Endothelial cell of umbilical vein (primary cell): ENCODE data around the gene PTPN13. TPM values are rescaled to one million over a fixed set of nuclear protein-coding genes. Genes with fewer than 3 reads are reported as not detected.

Source experiments
- BruUV-seq: library from RNA; stranded (reverse); fragments of 400-500 nt; replicated peaks from 2 replicates; lab custom pipeline; 2021; lab: Mats Ljungman, UMichigan
- CTCF ChIA-PET: fragments of 300-600, 350-600 bp; sonication (Branson Sonifier 250); formaldehyde crosslinking; loops from one replicate; lab custom pipeline; 2021; ENCODE audit warnings: antibody characterized with exemption, inconsistent platforms; lab: Charles Lee
- POLR2A ChIA-PET: fragments of 300-600, 350-600 bp; sonication (Branson Sonifier 250); formaldehyde crosslinking; loops from one replicate; lab custom pipeline; 2021; ENCODE audit warnings: antibody characterized with exemption, inconsistent platforms; lab: Charles Lee
- DNase-seq: peaks from one replicate; pipeline ENCODE4 v3.0.0-alpha.2; 2011; ENCODE audit warnings: low read depth, low spot score
- FAIRE-seq: peaks from 2 replicates; lab custom pipeline; 2011; peaks lifted over from hg19 to GRCh38; lab: Jason Lieb, UNC
- H2AFZ ChIP-seq: 2 replicates; pipeline ENCODE4 v1.6.0; 2012; ENCODE audit warnings: low read depth, low read length, control low read depth, inconsistent platforms
- H3K27ac ChIP-seq: 2 replicates; pipeline ENCODE4 v1.5.1; 2011; ENCODE audit warnings: low read depth, mild to moderate bottlenecking, control low read depth, low read length, moderate library complexity; ENCODE audit not compliant: insufficient read depth
- H3K27me3 ChIP-seq, 2 experiments: 2 replicates each; pipeline versions ENCODE4 v1.6.0 to v1.6.1; 2011; ENCODE audit warnings: low read length in 2 of 2, mixed read lengths in 1 of 2; ENCODE audit not compliant: control insufficient read depth in 2 of 2, insufficient read depth in 2 of 2
- H3K36me3 ChIP-seq, 2 experiments: 2 replicates in 1 of 2; 3 replicates in 1 of 2; pipeline ENCODE4 v1.5.1; 2011; ENCODE audit warnings: low read length in 2 of 2, mild to moderate bottlenecking in 1 of 2, moderate library complexity in 1 of 2; ENCODE audit not compliant: control insufficient read depth in 2 of 2, insufficient read depth in 2 of 2; ENCODE audit errors: extremely low read depth in 1 of 2
- H3K4me1 ChIP-seq: 3 replicates; pipeline ENCODE4 v1.5.1; 2011; ENCODE audit warnings: mild to moderate bottlenecking, low read length; ENCODE audit not compliant: control insufficient read depth, insufficient read depth; ENCODE audit errors: extremely low read depth
- H3K4me2 ChIP-seq: 2 replicates; pipeline ENCODE4 v1.6.1; 2011; ENCODE audit warnings: low read length, control low read depth, mixed read lengths; ENCODE audit not compliant: insufficient read depth
- H3K4me3 ChIP-seq, 3 experiments: fragments of 200-600 bp in 1 of 3; sonication (generic), shearing (Covaris generic) in 1 of 3; replicated peaks in 1 of 3; 2 replicates each; pipeline ENCODE4 v1.5.1; 2011 to 2016; ENCODE audit warnings: control low read depth in 3 of 3, low read length in 3 of 3, mild to moderate bottlenecking in 2 of 3, inconsistent platforms in 1 of 3, low read depth in 1 of 3, moderate library complexity in 1 of 3; ENCODE audit not compliant: insufficient read depth in 1 of 3
- H3K79me2 ChIP-seq: 2 replicates; pipeline ENCODE4 v1.6.0; 2012; ENCODE audit warnings: low read length, inconsistent platforms; ENCODE audit not compliant: control insufficient read depth, insufficient read depth
- H3K9ac ChIP-seq: replicated peaks from 2 replicates; pipeline ENCODE3; 2011; ENCODE audit warnings: low read length, control low read depth; ENCODE audit not compliant: insufficient read depth; ENCODE audit errors: extremely low read depth
- H3K9me1 ChIP-seq: replicated peaks from 3 replicates; pipeline ENCODE4 v1.6.0; 2011; ENCODE audit warnings: mild to moderate bottlenecking, low read length; ENCODE audit not compliant: control insufficient read depth, insufficient read depth; ENCODE audit errors: extremely low read depth
- H3K9me3 ChIP-seq: replicated peaks from 2 replicates; pipeline ENCODE4 v1.5.1; 2012; ENCODE audit warnings: low read length, inconsistent platforms; ENCODE audit not compliant: control insufficient read depth, insufficient read depth
- H4K20me1 ChIP-seq: replicated peaks from 2 replicates; pipeline ENCODE3; 2011; ENCODE audit warnings: mild to moderate bottlenecking, low read length; ENCODE audit not compliant: control insufficient read depth, insufficient read depth; ENCODE audit errors: extremely low read depth
- EZH2 ChIP-seq: IDR thresholded peaks from 2 replicates; pipeline ENCODE4 v1.6.1; 2012; ENCODE audit warnings: borderline replicate concordance, low read depth, mild to moderate bottlenecking, moderate library complexity, low read length, inconsistent platforms; ENCODE audit not compliant: severe bottlenecking
- FOS ChIP-seq: IDR thresholded peaks from 2 replicates; pipeline ENCODE4 v1.6.1; 2011; ENCODE audit warnings: mild to moderate bottlenecking, low read length, moderate library complexity, borderline replicate concordance; ENCODE audit not compliant: insufficient read depth
- GATA2 ChIP-seq: IDR thresholded peaks from 2 replicates; pipeline ENCODE4 v1.7.0; 2011; ENCODE audit warnings: low read depth, mild to moderate bottlenecking, moderate library complexity, mixed read lengths, low read length; ENCODE audit not compliant: insufficient read length, insufficient read depth
- MYC ChIP-seq: IDR thresholded peaks from one replicate; pipeline ENCODE4 v1.6.1; 2011; ENCODE audit warnings: mild to moderate bottlenecking, low read depth, low read length
- POLR2A ChIP-seq: IDR thresholded peaks from 2 replicates; pipeline ENCODE4 v1.6.1; 2012; ENCODE audit warnings: low read depth, mild to moderate bottlenecking, control low read depth, low read length
- POLR2AphosphoS5 ChIP-seq: IDR thresholded peaks from 2 replicates; pipeline ENCODE4 v1.6.1; 2012; ENCODE audit warnings: low read depth, mild to moderate bottlenecking, control low read depth, low read length, moderate library complexity; ENCODE audit not compliant: insufficient read depth
- dilution Hi-C: fragments of 300-500 bp; cut with MboI; formaldehyde crosslinking; loops from one replicate; pipeline ENCODE4 v1.15.0; 2019; ENCODE audit warnings: low sequenced_read_pairs; ENCODE audit not compliant: extremely low pct_ligation_motif_present
- intact Hi-C: fragments of 100-400 bp; cut with micrococcal nuclease; formaldehyde crosslinking; loops from one replicate; pipeline ENCODE4 v1.10.0; 2022
- polyA plus RNA-seq, 4 experiments: library from polyadenylated mRNA; depleted of rRNA in 3 of 4; stranded (reverse) in 3 of 4; unstranded in 1 of 4; fragments of >200 nt; gene quantifications; 2 replicates each; pipeline versions ENCODE4 v1.2.1 to v1.2.3, GENCODE V29; 2011 to 2012; ENCODE audit warnings: missing spikeins in 1 of 4
- total RNA-seq: library from RNA; stranded (reverse); gene quantifications from 2 replicates; pipeline ENCODE4 v1.2.3, GENCODE V29; 2021
- TF ChIP-seq, protein P1 (sequence below), 2 donors: IDR thresholded peaks; 1 replicate in 1 of 2; 2 replicates in 1 of 2; pipeline ENCODE4 v1.5.1; 2011; ENCODE audit warnings: low read length in 2 of 2, mild to moderate bottlenecking in 2 of 2, moderate library complexity in 2 of 2, control low read depth in 1 of 2, inconsistent platforms in 1 of 2, low read depth in 1 of 2; ENCODE audit not compliant: insufficient read depth in 1 of 2; ENCODE audit errors: extremely low read depth in 1 of 2
- TF ChIP-seq, protein P2 (sequence below): IDR thresholded peaks from 2 replicates; pipeline ENCODE4 v1.6.1; 2011; ENCODE audit not compliant: insufficient read depth, insufficient read length

PTPN13 gene
- total and polyA plus RNA-seq, 2 donors (not counting 3 experiments of a cell fraction or from before 2014, with no cell fraction given) = 0.69 to 2.9 TPM

DNA sequence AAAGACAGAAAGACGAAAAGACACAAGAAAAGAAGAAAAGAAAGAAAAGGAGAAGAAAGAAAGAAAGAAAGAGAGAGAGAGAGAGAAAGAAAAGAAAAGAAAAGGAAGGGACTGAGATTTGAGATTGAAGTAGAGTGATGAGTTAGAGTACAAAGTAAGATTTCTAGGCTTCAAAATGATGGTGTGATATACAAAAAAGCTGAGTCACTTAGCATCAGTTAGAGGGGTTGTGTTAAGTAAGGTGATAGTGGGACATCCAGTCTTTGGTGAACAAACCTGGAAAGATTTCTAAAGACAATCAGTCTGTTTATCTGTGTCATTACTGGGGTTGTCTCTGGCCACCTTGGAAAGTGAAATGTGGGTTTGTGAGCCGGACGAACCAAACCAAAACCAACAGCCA, 241.6 kb downstream of the PTPN13 start:
- Histone ChIP-seq H3K27ac (no peak overlapping the region), H4K20me1 (no peaks in the 10 kb centered on the region), H3K27me3 (no peaks in the 10 kb centered on the region), H3K9me3 (no peaks in the 10 kb centered on the region), H3K36me3 (no peaks in the 10 kb centered on the region), H3K4me1 (no peaks in the 10 kb centered on the region), H2AFZ (no peak overlapping the region), H3K9me1 (no peaks in the 10 kb centered on the region), H3K4me2 (no peak overlapping the region), H3K79me2 (no peaks in the 10 kb centered on the region), H3K4me3 (no peak overlapping the region), H3K9ac (no peak overlapping the region)
- intact Hi-C loops (no loop called here), dilution Hi-C loops (no loop called here)
- DNase-seq = no peak
- TF ChIP-seq POLR2A (no peak), GATA2 (no peak), MYC (no peak), EZH2 (no peak), POLR2AphosphoS5 (no peak), FOS (no peak)
- TF ChIP-seq, protein P1, sequence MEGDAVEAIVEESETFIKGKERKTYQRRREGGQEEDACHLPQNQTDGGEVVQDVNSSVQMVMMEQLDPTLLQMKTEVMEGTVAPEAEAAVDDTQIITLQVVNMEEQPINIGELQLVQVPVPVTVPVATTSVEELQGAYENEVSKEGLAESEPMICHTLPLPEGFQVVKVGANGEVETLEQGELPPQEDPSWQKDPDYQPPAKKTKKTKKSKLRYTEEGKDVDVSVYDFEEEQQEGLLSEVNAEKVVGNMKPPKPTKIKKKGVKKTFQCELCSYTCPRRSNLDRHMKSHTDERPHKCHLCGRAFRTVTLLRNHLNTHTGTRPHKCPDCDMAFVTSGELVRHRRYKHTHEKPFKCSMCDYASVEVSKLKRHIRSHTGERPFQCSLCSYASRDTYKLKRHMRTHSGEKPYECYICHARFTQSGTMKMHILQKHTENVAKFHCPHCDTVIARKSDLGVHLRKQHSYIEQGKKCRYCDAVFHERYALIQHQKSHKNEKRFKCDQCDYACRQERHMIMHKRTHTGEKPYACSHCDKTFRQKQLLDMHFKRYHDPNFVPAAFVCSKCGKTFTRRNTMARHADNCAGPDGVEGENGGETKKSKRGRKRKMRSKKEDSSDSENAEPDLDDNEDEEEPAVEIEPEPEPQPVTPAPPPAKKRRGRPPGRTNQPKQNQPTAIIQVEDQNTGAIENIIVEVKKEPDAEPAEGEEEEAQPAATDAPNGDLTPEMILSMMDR (IDR thresholded peaks at IDR 0.05; ENCODE audit: extremely low read depth in 1 of 2, insufficient read depth in 1 of 2, low read depth in 1 of 2, low read length in 2 of 2) = no peak
- TF ChIP-seq, protein P2, sequence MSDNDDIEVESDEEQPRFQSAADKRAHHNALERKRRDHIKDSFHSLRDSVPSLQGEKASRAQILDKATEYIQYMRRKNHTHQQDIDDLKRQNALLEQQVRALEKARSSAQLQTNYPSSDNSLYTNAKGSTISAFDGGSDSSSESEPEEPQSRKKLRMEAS = no peak
- BruUV-seq = no TSS peak
- FAIRE-seq = no peak
- CTCF ChIA-PET = no interaction called here
- POLR2A ChIA-PET = no interaction called here
